Keratinocyte (primary cell): ENCODE data around the gene SYT8. TPM values are rescaled to one million over a fixed set of nuclear protein-coding genes. Genes with fewer than 3 reads are reported as not detected.

Experiments used
- DNase-seq: peaks from one replicate; pipeline ENCODE4 v3.0.0-alpha.2; 2011; ENCODE audit warnings: low read depth, missing footprints, low spot score
- FAIRE-seq: peaks from 2 replicates; lab custom pipeline; 2011; peaks lifted over from hg19 to GRCh38; lab: Jason Lieb, UNC
- H2AFZ ChIP-seq: 2 replicates; pipeline ENCODE4 v1.6.0; 2012; ENCODE audit warnings: low read length, control low read depth, inconsistent platforms; ENCODE audit not compliant: control insufficient read depth
- H3K27ac ChIP-seq: 2 replicates; pipeline ENCODE4 v1.5.1; 2011; ENCODE audit warnings: low read length; ENCODE audit not compliant: control insufficient read depth, insufficient read depth
- H3K27me3 ChIP-seq: 3 replicates; pipeline ENCODE4 v1.6.0; 2011; ENCODE audit warnings: low read length; ENCODE audit not compliant: control insufficient read depth, insufficient read depth; ENCODE audit errors: extremely low read depth
- H3K36me3 ChIP-seq, 2 experiments: 2 replicates in 1 of 2; 3 replicates in 1 of 2; pipeline ENCODE4 v1.5.1; 2011; ENCODE audit warnings: low read length in 2 of 2, mild to moderate bottlenecking in 1 of 2; ENCODE audit not compliant: control insufficient read depth in 2 of 2, insufficient read depth in 2 of 2; ENCODE audit errors: extremely low read depth in 1 of 2
- H3K4me1 ChIP-seq: 3 replicates; pipeline ENCODE4 v1.5.1; 2011; ENCODE audit warnings: low read length; ENCODE audit not compliant: control insufficient read depth, insufficient read depth; ENCODE audit errors: extremely low read depth
- H3K4me2 ChIP-seq: 3 replicates; pipeline ENCODE4 v1.6.0; 2011; ENCODE audit warnings: low read depth, low read length; ENCODE audit not compliant: control insufficient read depth, insufficient read depth; ENCODE audit errors: extremely low read depth
- H3K4me3 ChIP-seq, 3 experiments: fragments of 200-600 bp in 1 of 3; sonication (generic) in 1 of 3; 2 replicates in 2 of 3; 3 replicates in 1 of 3; pipeline ENCODE4 v1.5.1; 2011 to 2016; ENCODE audit warnings: low read length in 3 of 3, mild to moderate bottlenecking in 3 of 3, control low read depth in 2 of 3, inconsistent platforms in 1 of 3, low read depth in 1 of 3, mixed read lengths in 1 of 3, mixed run types in 1 of 3, moderate library complexity in 1 of 3; ENCODE audit not compliant: control insufficient read depth in 2 of 3, insufficient read depth in 2 of 3; ENCODE audit errors: extremely low read depth in 1 of 3
- H3K79me2 ChIP-seq: 2 replicates; pipeline ENCODE4 v1.6.0; 2012; ENCODE audit warnings: low read length; ENCODE audit not compliant: control insufficient read depth, insufficient read depth
- H3K9ac ChIP-seq: 3 replicates; pipeline ENCODE4 v1.6.0; 2011; ENCODE audit warnings: low read length; ENCODE audit not compliant: control insufficient read depth, insufficient read depth; ENCODE audit errors: extremely low read depth
- H3K9me1 ChIP-seq: 3 replicates; pipeline ENCODE4 v1.6.0; 2011; ENCODE audit warnings: low read length; ENCODE audit not compliant: control insufficient read depth, insufficient read depth; ENCODE audit errors: extremely low read depth
- H3K9me3 ChIP-seq: 2 replicates; pipeline ENCODE4 v1.5.1; 2012; ENCODE audit warnings: low read depth, low read length; ENCODE audit not compliant: control insufficient read depth
- H4K20me1 ChIP-seq: 3 replicates; pipeline ENCODE4 v1.6.0; 2011; ENCODE audit warnings: low read length; ENCODE audit not compliant: control insufficient read depth, insufficient read depth; ENCODE audit errors: extremely low read depth
- CTCF ChIP-seq, 3 experiments: IDR thresholded peaks in 1 of 3; conservative IDR thresholded peaks in 1 of 3; optimal IDR thresholded peaks in 1 of 3; 2 replicates in 2 of 3; 3 replicates in 1 of 3; pipeline versions ENCODE3 to v1.5.1; 2011; ENCODE audit warnings: low read length in 3 of 3, mild to moderate bottlenecking in 3 of 3, moderate library complexity in 2 of 3, control low read depth in 1 of 3, inconsistent platforms in 1 of 3; ENCODE audit not compliant: insufficient read depth in 2 of 3; ENCODE audit errors: extremely low read depth in 1 of 3
- EZH2 ChIP-seq: IDR thresholded peaks from one replicate; pipeline ENCODE4 v1.6.1; 2012; ENCODE audit warnings: inconsistent platforms, mild to moderate bottlenecking, low read length, moderate library complexity
- dilution Hi-C: fragments of 300-500 bp; cut with MboI; formaldehyde crosslinking; loops from one replicate; pipeline ENCODE4 v1.7.0; 2020; ENCODE audit warnings: low sequenced_read_pairs; ENCODE audit not compliant: extremely low pct_ligation_motif_present
- polyA plus RNA-seq, 5 experiments: library from polyadenylated mRNA; depleted of rRNA in 3 of 5; stranded (reverse) in 3 of 5; stranded (forward) in 1 of 5; unstranded in 1 of 5; fragments of >200 nt; gene quantifications; 1 replicate in 1 of 5; 2 replicates in 3 of 5; 3 replicates in 1 of 5; pipeline versions ENCODE4 v1.2.1 to v1.2.3, GENCODE V29; 2011 to 2012; ENCODE audit warnings: missing spikeins in 2 of 5, low read depth in 1 of 5, low replicate concordance in 1 of 5

SYT8 gene
- polyA plus RNA-seq, 1 donor (not counting 4 experiments of a cell fraction or from before 2014, with no cell fraction given): 19.3 TPM

- Histone ChIP-seq H2AFZ (peak overlapping the region; percentile 30), H3K9me1 (no peaks in the 10 kb centered on the region), H3K27me3 (peaks cover 29% of the 10 kb centered on the region), H3K27ac (no peak overlapping the region), H3K9ac (no peak overlapping the region), H3K36me3 (no peaks in the 10 kb centered on the region), H3K4me3 (no peak overlapping the region), H3K9me3 (no peaks in the 10 kb centered on the region), H4K20me1 (no peaks in the 10 kb centered on the region), H3K79me2 (no peaks in the 10 kb centered on the region), H3K4me2 (no peak overlapping the region), H3K4me1 (peaks cover 19% of the 10 kb centered on the region)
- TF ChIP-seq EZH2 (peak; percentile 69), CTCF (optimal IDR thresholded peaks at IDR 0.05 in 1 of 3, IDR thresholded peaks at IDR 0.05 in 1 of 3, conservative IDR thresholded peaks at IDR 0.05 in 1 of 3; ENCODE audit: extremely low read depth in 1 of 3, insufficient read depth in 2 of 3, low read length in 3 of 3) (no peak)
- dilution Hi-C loops: no loop called here
- FAIRE-seq (no peak), DNase-seq (no peak)
Measured at GRCh38 chr11:1870721-1871466, 36.1 kb downstream of the SYT8 start.

- no peak overlapping the region for H3K4me2 ChIP-seq
- H3K9ac ChIP-seq: no peak overlapping the region
- no peaks in the 10 kb centered on the region for H3K9me1 ChIP-seq
- H3K4me1 ChIP-seq: peaks cover 20% of the 10 kb centered on the region
- H3K36me3 ChIP-seq: no peaks in the 10 kb centered on the region
- no peaks in the 10 kb centered on the region for H3K9me3 ChIP-seq
- DNase-seq (no peak), FAIRE-seq (no peak)
- no peak overlapping the region for H3K4me3 ChIP-seq
- no peak overlapping the region for H3K27ac ChIP-seq
- peaks cover 29% of the 10 kb centered on the region for H3K27me3 ChIP-seq
- dilution Hi-C loops: no loop called here
- TF ChIP-seq CTCF (optimal IDR thresholded peaks at IDR 0.05 in 1 of 3, IDR thresholded peaks at IDR 0.05 in 1 of 3, conservative IDR thresholded peaks at IDR 0.05 in 1 of 3; ENCODE audit: extremely low read depth in 1 of 3, insufficient read depth in 2 of 3, low read length in 3 of 3) (no peak), EZH2 (no peak)
- no peaks in the 10 kb centered on the region for H3K79me2 ChIP-seq
- no peak overlapping the region for H2AFZ ChIP-seq
- H4K20me1 ChIP-seq: no peaks in the 10 kb centered on the region
Measured at GRCh38 chr11:1871531-1871930, 36.7 kb downstream of the SYT8 start.
